HG03280 (cell line): Measurements from ENCODE around the gene KCNC1.

ENCODE experiments used
- ATAC-seq: cut with Tn5 transposase; IDR thresholded peaks from one replicate; pipeline ENCODE4 v1.9.1; 2021; ENCODE audit warnings: mild to moderate bottlenecking, moderate library complexity; ENCODE audit not compliant: unreplicated experiment

Gene KCNC1

GRCh38 chr11:17788084-17788483, 53.5 kb downstream of the KCNC1 start:
- no peak for ATAC-seq

- no peak for ATAC-seq
These were observed 55.9 kb downstream of the KCNC1 start for GRCh38 chr11:17790453-17790852.

- ATAC-seq = no peak
These were observed 56.6 kb downstream of the KCNC1 start for GRCh38 chr11:17791144-17791543.

- no peak for ATAC-seq
These were observed 57.6 kb downstream of the KCNC1 start for GRCh38 chr11:17792161-17792560.

GRCh38 chr11:17793642-17794170, 59.1 kb downstream of the KCNC1 start:
- ATAC-seq = no peak

- ATAC-seq = no peak
These were observed 60.4 kb downstream of the KCNC1 start for GRCh38 chr11:17794981-17795380.

- ATAC-seq = no peak
These were observed 61.6 kb downstream of the KCNC1 start for GRCh38 chr11:17796154-17796553.

- ATAC-seq = no peak
These were observed 63.7 kb downstream of the KCNC1 start for GRCh38 chr11:17798253-17798652.

GRCh38 chr11:17798716-17799115, 64.1 kb downstream of the KCNC1 start:
- no peak for ATAC-seq

GRCh38 chr11:17799147-17799546, 64.6 kb downstream of the KCNC1 start:
- no peak for ATAC-seq

- no peak for ATAC-seq
These were observed 66.6 kb downstream of the KCNC1 start for GRCh38 chr11:17801166-17801565.

- ATAC-seq = no peak
These were observed 67.9 kb downstream of the KCNC1 start for GRCh38 chr11:17802491-17802890.

GRCh38 chr11:17803754-17804334, 69.3 kb downstream of the KCNC1 start:
- no peak for ATAC-seq

- ATAC-seq = no peak
These were observed 70.5 kb downstream of the KCNC1 start for GRCh38 chr11:17805043-17805442.

- ATAC-seq = no peak
These were observed 71.3 kb downstream of the KCNC1 start for GRCh38 chr11:17805873-17806272.

- ATAC-seq = no peak
These were observed 72.5 kb downstream of the KCNC1 start for GRCh38 chr11:17807034-17807433.

- no peak for ATAC-seq
These were observed 75.5 kb downstream of the KCNC1 start for GRCh38 chr11:17810041-17810440.

- no peak for ATAC-seq
These were observed 76.2 kb downstream of the KCNC1 start for GRCh38 chr11:17810746-17811145.

GRCh38 chr11:17811352-17811751, 76.8 kb downstream of the KCNC1 start:
- no peak for ATAC-seq

- no peak for ATAC-seq
These were observed 77.7 kb downstream of the KCNC1 start for GRCh38 chr11:17812091-17812864.

GRCh38 chr11:17812865-17813187, 78.2 kb downstream of the KCNC1 start:
- no peak for ATAC-seq

- ATAC-seq = no peak
These were observed 78.9 kb downstream of the KCNC1 start for GRCh38 chr11:17813391-17814059.
